Activated naive CD4-positive, alpha-beta T cell treated with Interleukin-2 at 50 U/mL for 16 hours (primary cell): ENCODE measurements around the gene DALRD3.

Source experiments
- DNase-seq: peaks from one replicate; pipeline ENCODE4 v3.0.0-alpha.2; 2020

DALRD3 gene

GRCh38 chr3:49004352-49005302 lies 13.8 kb downstream of the DALRD3 start:
- DNase-seq = no peak

DNA sequence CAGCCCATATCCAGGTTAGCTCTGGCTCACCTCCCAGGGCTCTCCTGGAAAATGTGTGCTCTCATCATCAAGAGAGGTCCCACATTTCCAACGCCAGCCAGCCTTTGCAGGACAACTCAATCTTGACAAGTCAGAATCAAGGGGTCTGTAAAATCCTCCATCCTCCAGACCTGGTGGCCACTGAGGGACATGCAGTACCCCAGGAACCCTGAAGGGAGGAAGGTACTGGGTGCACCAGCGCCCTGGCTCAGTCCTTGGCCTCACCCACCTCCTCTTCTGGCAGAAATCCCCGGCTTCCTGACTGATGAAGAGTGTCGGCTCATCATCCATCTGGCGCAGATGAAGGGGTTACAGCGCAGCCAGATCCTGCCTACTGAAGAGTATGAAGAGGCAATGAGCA lies 17.2 kb downstream of the DALRD3 start:
- no peak for DNase-seq

- DNase-seq = no peak
Observed at GRCh38 chr3:48999085-48999858, 19.1 kb downstream of the DALRD3 start.

GRCh38 chr3:48997714-48998637 lies 20.4 kb downstream of the DALRD3 start:
- DNase-seq = no peak

DNA sequence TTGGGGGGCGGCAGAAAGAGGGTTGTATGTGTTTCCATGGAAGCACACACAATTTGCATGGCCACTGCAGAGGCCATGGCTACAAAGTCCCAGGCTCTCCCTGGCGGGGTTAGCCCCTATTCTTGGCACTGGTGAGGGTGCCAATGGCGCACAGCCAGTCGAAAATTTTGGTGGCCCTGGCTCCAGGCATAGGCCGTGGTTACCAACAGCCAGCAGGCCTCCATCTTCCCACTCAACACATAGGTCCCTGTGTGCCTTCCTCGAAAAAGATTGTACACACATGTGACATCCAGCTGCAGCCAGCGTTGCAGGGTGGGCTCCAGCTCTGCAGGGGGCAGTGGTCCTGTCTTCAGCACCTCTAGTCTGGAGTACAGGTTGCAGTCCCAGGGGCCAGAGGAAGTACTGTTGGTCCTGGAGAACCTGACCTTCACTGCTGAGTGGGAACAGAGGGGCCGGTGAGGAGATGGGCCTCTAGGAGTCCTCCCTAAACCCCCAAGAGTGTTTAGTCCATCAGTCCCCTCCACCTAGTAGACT lies 21.2 kb downstream of the DALRD3 start:
- DNase-seq = no peak

GRCh38 chr3:48996640-48997039 lies 21.7 kb downstream of the DALRD3 start:
- no peak for DNase-seq

GRCh38 chr3:48993834-48994233 lies 24.5 kb downstream of the DALRD3 start:
- no peak for DNase-seq

DNA sequence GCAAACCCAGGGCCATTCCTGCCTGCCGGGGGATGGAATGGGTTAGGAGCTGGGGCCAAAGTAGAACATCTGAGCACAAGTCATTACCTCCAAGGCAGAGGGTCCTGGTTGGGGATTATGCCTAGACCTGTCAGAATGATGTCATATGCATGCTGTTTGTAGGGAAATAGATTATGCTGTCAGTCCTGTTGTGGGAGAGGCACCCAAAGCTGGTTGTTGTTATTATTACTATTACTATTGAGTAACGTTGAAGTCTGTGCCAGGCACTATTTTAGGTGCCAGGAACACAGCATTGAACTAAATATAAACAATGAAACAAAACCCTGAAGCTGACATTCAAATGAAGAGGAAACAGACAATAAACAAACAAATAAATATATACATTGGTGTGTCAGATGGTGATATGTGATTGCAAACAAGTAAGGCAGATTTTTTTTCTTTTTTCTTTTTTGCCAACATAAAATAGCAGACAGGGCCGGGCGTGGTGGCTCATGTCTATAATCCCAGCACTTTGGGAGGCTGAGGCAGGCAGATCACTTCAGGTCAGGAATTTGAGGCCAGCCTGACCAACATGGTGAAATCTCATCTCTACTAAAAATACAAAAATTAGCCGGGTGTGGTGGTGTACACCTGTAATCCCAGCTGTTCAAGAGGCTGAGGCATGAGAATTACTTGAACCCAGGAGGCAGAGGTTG lies 26.4 kb downstream of the DALRD3 start:
- no peak for DNase-seq

DNA sequence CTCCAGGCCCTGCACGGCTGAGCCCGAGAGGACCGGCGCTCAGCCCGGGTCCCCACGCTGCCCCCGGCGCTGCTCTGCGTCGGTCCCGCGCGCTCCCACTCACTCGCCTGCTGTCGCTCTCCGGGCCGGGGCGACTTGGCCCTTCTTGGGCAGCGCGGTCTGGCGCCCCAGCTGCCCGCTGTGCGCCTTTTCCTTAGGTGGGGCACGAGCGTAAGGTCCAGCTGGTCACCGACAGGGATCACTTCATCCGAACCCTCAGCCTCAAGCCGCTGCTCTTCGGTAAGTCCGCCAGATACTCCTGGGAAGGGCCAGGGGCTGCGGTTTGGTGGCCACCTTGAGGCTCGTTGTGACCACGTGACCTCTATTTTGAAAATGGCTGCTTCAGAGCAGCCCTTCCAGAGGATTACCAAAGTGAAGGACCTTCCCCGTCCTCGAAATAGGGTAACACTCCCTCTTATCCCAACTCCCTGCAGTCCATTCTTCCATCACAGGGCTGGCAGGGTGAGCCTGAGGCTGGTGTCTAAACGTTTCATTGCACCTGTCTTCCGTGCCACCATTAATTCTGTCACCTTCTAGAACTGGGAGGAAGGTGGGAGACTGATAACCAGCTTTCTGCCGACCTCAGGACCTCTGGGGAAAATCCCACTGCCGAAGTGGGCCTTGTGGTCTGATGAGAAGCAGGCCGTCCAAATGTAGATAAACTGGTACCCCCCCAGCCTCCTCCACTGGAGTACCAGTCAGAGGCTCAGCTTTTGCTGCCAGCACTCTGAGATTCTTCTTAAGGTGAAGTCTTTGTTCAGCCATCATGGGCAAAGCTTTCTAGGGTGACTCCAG lies 27.5 kb downstream of the DALRD3 start:
- DNase-seq = peak; percentile 32

DNA sequence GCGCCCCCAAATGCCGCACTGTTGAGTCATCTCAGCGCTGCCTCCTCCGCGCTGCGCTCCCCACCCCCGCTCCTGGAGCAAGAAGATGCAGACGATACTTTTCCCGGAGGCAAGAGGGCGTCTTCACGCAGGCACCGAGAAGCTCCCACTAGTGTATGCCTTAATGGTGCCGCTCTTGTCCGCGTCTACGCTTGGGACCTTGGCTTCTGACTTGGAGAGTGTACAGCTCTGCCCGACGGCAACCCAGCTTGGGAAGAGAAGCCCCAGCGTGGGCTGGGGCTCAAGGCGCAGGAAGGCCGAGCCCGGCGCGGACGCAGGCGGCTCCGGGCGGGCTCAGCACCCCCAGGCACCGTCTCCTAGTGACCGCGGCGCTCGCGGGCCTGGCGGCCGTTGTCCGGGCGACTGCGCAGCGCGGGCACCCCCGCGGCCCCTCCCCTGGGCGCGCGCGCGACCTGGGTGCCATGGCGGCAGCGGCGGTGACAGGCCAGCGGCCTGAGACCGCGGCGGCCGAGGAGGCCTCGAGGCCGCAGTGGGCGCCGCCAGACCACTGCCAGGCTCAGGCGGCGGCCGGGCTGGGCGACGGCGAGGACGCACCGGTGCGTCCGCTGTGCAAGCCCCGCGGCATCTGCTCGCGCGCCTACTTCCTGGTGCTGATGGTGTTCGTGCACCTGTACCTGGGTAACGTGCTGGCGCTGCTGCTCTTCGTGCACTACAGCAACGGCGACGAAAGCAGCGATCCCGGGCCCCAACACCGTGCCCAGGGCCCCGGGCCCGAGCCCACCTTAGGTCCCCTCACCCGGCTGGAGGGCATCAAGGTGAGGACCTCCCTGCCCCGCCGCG lies 28.4 kb downstream of the DALRD3 start, which contains the start of gene P4HTM:
Gene P4HTM, plus strand, starts transcription at position 446 of the 840 bp plus-strand sequence. Its CDS starts 16 bp downstream, at position 462.
- DNase-seq = peak; percentile 82

DNA sequence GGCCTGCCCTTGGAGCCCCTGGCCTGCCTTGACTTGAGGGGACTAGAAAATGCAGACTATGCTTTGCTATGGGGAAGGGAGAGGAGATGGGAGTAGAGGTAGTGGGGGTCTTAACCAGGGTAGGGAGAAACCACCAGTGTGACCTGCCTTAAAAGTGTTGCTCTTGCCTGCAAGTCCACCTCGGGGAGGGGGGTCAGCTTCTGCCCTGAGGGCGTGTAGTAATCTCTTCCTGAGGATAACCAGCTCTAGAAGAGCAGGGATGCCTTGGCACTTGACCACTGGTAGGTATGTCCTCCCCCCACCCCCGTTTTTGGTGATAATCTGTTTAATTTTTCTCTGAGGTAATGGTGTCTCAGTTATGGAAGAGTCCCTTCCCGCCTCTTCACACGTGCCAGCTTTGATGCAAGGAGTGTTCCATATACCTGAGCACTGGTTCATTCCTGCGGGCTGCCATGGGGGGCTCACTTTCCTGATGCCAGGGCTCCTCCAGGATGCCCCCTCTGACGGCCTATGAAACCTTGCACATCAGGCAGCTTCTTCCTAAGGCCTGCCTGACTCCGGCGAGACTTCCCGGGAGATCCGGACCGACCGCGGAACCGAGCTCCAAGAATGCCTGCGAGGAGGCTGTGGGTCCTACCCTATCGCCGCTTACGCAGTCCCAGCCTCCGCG lies 29.1 kb downstream of the DALRD3 start:
- DNase-seq = no peak

DNA sequence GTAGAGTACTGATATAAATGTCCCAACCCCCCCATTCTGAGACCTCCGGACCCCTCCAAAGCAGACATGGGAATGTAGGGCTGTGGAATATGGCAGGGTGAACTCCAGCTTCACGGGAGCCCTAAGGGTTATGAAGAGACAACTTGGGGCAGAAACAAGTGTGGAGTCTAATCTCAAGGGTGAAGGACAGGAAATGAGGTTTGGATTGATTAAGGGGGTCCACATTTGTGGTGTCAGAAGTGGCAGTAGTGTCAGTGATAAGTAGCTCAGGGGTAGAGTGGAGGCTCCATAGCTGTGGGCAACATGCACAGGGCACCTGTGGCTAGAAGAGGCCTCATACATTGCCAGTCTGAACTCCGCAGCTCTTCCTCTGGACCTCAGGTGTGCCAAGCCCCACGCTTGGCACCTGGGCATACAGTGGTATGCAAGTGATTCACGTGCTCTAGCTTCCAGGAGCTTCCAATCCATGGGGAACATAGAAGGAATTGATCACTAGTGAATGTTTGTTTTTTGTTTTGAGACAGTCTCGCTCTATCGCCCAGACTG lies 32.5 kb downstream of the DALRD3 start:
- DNase-seq = no peak

GRCh38 chr3:48984663-48985062 lies 33.7 kb downstream of the DALRD3 start:
- no peak for DNase-seq

GRCh38 chr3:48983096-48983495 lies 35.3 kb downstream of the DALRD3 start:
- DNase-seq = no peak

- DNase-seq = no peak
Observed at GRCh38 chr3:48982686-48983085, 35.7 kb downstream of the DALRD3 start.

- DNase-seq = no peak
Observed at GRCh38 chr3:48982016-48982415, 36.4 kb downstream of the DALRD3 start.

DNA sequence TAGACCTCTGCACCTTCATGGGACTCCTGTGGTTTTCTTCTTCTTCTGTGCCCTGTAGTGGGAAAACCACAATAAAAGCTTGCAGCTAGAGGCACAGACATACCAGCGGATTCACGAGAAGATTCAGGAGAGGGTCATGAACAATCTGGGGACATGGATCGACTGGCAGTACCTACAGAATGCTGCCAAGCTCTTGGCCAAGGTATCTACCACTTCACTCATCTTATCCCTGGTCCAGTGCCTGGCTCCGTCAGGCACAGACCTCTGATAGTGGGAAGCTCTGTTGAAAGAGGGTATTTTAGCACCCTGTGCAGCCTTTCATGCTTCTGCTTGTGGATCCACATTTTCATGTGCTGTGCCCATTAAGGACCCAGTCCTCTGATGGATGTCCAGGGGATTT lies 38.1 kb downstream of the DALRD3 start:
- DNase-seq = no peak

- no peak for DNase-seq
Observed at GRCh38 chr3:48979451-48979850, 38.9 kb downstream of the DALRD3 start.
